Measurements from ENCODE around the gene TRMT13. TPM values are rescaled to one million over a fixed set of nuclear protein-coding genes. Genes with fewer than 3 reads are reported as not detected.

The TRMT13 gene
- total RNA-seq, 1 experiment from 2014 or later, result 14.5 TPM

GRCh38 chr1:100130552-100131077 is 2.3 kb upstream of the TRMT13 start:
- Mint-ChIP-seq H3K27ac (ENCODE audit: unreplicated experiment) (no peak overlapping the region), H3K9me3 (ENCODE audit: unreplicated experiment) (no peaks in the 10 kb centered on the region), H3K4me1 (ENCODE audit: low read depth, unreplicated experiment) (no peaks in the 10 kb centered on the region), H3K36me3 (ENCODE audit: insufficient read depth, unreplicated experiment) (peaks cover 5% of the 10 kb centered on the region), H3K27me3 (ENCODE audit: insufficient read depth, unreplicated experiment) (no peaks in the 10 kb centered on the region), H3K4me3 (ENCODE audit: unreplicated experiment) (no peak overlapping the region)
- Histone ChIP-seq H3K4me3 (ENCODE audit: low read depth, low read length) (no peak overlapping the region), H3K27me3 (replicated peaks; ENCODE audit: control insufficient read depth, insufficient read depth, low read length) (no peaks in the 10 kb centered on the region), H3K9me3 (no peaks in the 10 kb centered on the region), H3K36me3 (ENCODE audit: control insufficient read depth, insufficient read depth, low read length) (no peaks in the 10 kb centered on the region), H3K4me1 (no peaks in the 10 kb centered on the region)
- no peak for TF ChIP-seq CTCF (IDR thresholded peaks at IDR 0.05; ENCODE audit: insufficient read depth in 1 of 2, low read depth in 1 of 2, low read length in 1 of 2, severe bottlenecking in 1 of 2, unreplicated experiment in 1 of 2)
- no peak for DNase-seq
- intact Hi-C loops (cut with micrococcal nuclease; ENCODE audit: unreplicated experiment), result loop anchor here (5.0 to 10.0 kb wide), 4 partner anchors 137 to 326 kb away; partner anchors contain the start of genes CDC14A and RTCA
- no TSS peak for BruUV-seq (replicated peaks)
- ChIA-PET CTCF (no interaction called here), POLR2A (no interaction called here)

GRCh38 chr1:100131623-100132022 is 1.3 kb upstream of the TRMT13 start:
- peak overlapping the region; percentile 50 for H3K4me3 ChIP-seq (ENCODE audit: low read depth, low read length)
- POLR2A ChIA-PET, result no interaction called here
- no peak for TF ChIP-seq CTCF (IDR thresholded peaks at IDR 0.05; ENCODE audit: insufficient read depth in 1 of 2, low read depth in 1 of 2, low read length in 1 of 2, severe bottlenecking in 1 of 2, unreplicated experiment in 1 of 2)
- no peaks in the 10 kb centered on the region for H3K9me3 Mint-ChIP-seq (ENCODE audit: unreplicated experiment)
- no peaks in the 10 kb centered on the region for H3K4me1 ChIP-seq
- peaks cover 5% of the 10 kb centered on the region for H3K36me3 Mint-ChIP-seq (ENCODE audit: insufficient read depth, unreplicated experiment)
- H3K27ac Mint-ChIP-seq (ENCODE audit: unreplicated experiment), result no peak overlapping the region
- no peaks in the 10 kb centered on the region for H3K9me3 ChIP-seq
- H3K36me3 ChIP-seq (ENCODE audit: control insufficient read depth, insufficient read depth, low read length), result no peaks in the 10 kb centered on the region
- BruUV-seq (replicated peaks), result no TSS peak
- intact Hi-C loops (cut with micrococcal nuclease; ENCODE audit: unreplicated experiment), result loop anchor here (2.0 to 10.0 kb wide), 5 partner anchors 93 to 327 kb away; partner anchors contain the start of genes CDC14A and RTCA
- no peaks in the 10 kb centered on the region for H3K27me3 Mint-ChIP-seq (ENCODE audit: insufficient read depth, unreplicated experiment)
- CTCF ChIA-PET, result no interaction called here
- peak overlapping the region; percentile 98 for H3K4me3 Mint-ChIP-seq (ENCODE audit: unreplicated experiment)
- no peaks in the 10 kb centered on the region for H3K4me1 Mint-ChIP-seq (ENCODE audit: low read depth, unreplicated experiment)
- no peak for DNase-seq
- H3K27me3 ChIP-seq (replicated peaks; ENCODE audit: control insufficient read depth, insufficient read depth, low read length), result no peaks in the 10 kb centered on the region

- no TSS peak for BruUV-seq (replicated peaks)
- H3K9me3 ChIP-seq, result no peaks in the 10 kb centered on the region
- no peaks in the 10 kb centered on the region for H3K4me1 ChIP-seq
- no peak overlapping the region for H3K4me3 ChIP-seq (ENCODE audit: low read depth, low read length)
- ChIA-PET POLR2A (no interaction called here), CTCF (no interaction called here)
- Mint-ChIP-seq H3K4me3 (ENCODE audit: unreplicated experiment) (no peak overlapping the region), H3K9me3 (ENCODE audit: unreplicated experiment) (no peaks in the 10 kb centered on the region), H3K36me3 (ENCODE audit: insufficient read depth, unreplicated experiment) (peaks cover 23% of the 10 kb centered on the region), H3K4me1 (ENCODE audit: low read depth, unreplicated experiment) (no peaks in the 10 kb centered on the region), H3K27ac (ENCODE audit: unreplicated experiment) (no peak overlapping the region), H3K27me3 (ENCODE audit: insufficient read depth, unreplicated experiment) (no peaks in the 10 kb centered on the region)
- no peak for DNase-seq
- H3K27me3 ChIP-seq (replicated peaks; ENCODE audit: control insufficient read depth, insufficient read depth, low read length), result no peaks in the 10 kb centered on the region
- no peaks in the 10 kb centered on the region for H3K36me3 ChIP-seq (ENCODE audit: control insufficient read depth, insufficient read depth, low read length)
- intact Hi-C loops (cut with micrococcal nuclease; ENCODE audit: unreplicated experiment), result loop anchor here (5.0 to 10.0 kb wide), 4 partner anchors 132 to 330 kb away; partner anchors contain the start of genes CDC14A and RTCA
- no peak for TF ChIP-seq CTCF (IDR thresholded peaks at IDR 0.05; ENCODE audit: insufficient read depth in 1 of 2, low read depth in 1 of 2, low read length in 1 of 2, severe bottlenecking in 1 of 2, unreplicated experiment in 1 of 2)
Measured at GRCh38 chr1:100134872-100135271, 1.9 kb downstream of the TRMT13 start.

Data from Caco-2 (cell line).